Keratinocyte (primary cell): Measurements from ENCODE around the gene NEU4. TPM values are rescaled to one million over a fixed set of nuclear protein-coding genes. Genes with fewer than 3 reads are reported as not detected.

ENCODE experiments used
- DNase-seq: peaks from one replicate; pipeline ENCODE4 v3.0.0-alpha.2; 2011; ENCODE audit warnings: low read depth, missing footprints, low spot score
- FAIRE-seq: peaks from 2 replicates; lab custom pipeline; 2011; peaks lifted over from hg19 to GRCh38; lab: Jason Lieb, UNC
- H2AFZ ChIP-seq: 2 replicates; pipeline ENCODE4 v1.6.0; 2012; ENCODE audit warnings: low read length, control low read depth, inconsistent platforms; ENCODE audit not compliant: control insufficient read depth
- H3K27ac ChIP-seq: 2 replicates; pipeline ENCODE4 v1.5.1; 2011; ENCODE audit warnings: low read length; ENCODE audit not compliant: control insufficient read depth, insufficient read depth
- H3K27me3 ChIP-seq: 3 replicates; pipeline ENCODE4 v1.6.0; 2011; ENCODE audit warnings: low read length; ENCODE audit not compliant: control insufficient read depth, insufficient read depth; ENCODE audit errors: extremely low read depth
- H3K36me3 ChIP-seq, 2 experiments: 2 replicates in 1 of 2; 3 replicates in 1 of 2; pipeline ENCODE4 v1.5.1; 2011; ENCODE audit warnings: low read length in 2 of 2, mild to moderate bottlenecking in 1 of 2; ENCODE audit not compliant: control insufficient read depth in 2 of 2, insufficient read depth in 2 of 2; ENCODE audit errors: extremely low read depth in 1 of 2
- H3K4me1 ChIP-seq: 3 replicates; pipeline ENCODE4 v1.5.1; 2011; ENCODE audit warnings: low read length; ENCODE audit not compliant: control insufficient read depth, insufficient read depth; ENCODE audit errors: extremely low read depth
- H3K4me2 ChIP-seq: 3 replicates; pipeline ENCODE4 v1.6.0; 2011; ENCODE audit warnings: low read depth, low read length; ENCODE audit not compliant: control insufficient read depth, insufficient read depth; ENCODE audit errors: extremely low read depth
- H3K4me3 ChIP-seq, 3 experiments: fragments of 200-600 bp in 1 of 3; sonication (generic) in 1 of 3; 2 replicates in 2 of 3; 3 replicates in 1 of 3; pipeline ENCODE4 v1.5.1; 2011 to 2016; ENCODE audit warnings: low read length in 3 of 3, mild to moderate bottlenecking in 3 of 3, control low read depth in 2 of 3, inconsistent platforms in 1 of 3, low read depth in 1 of 3, mixed read lengths in 1 of 3, mixed run types in 1 of 3, moderate library complexity in 1 of 3; ENCODE audit not compliant: control insufficient read depth in 2 of 3, insufficient read depth in 2 of 3; ENCODE audit errors: extremely low read depth in 1 of 3
- H3K79me2 ChIP-seq: 2 replicates; pipeline ENCODE4 v1.6.0; 2012; ENCODE audit warnings: low read length; ENCODE audit not compliant: control insufficient read depth, insufficient read depth
- H3K9ac ChIP-seq: 3 replicates; pipeline ENCODE4 v1.6.0; 2011; ENCODE audit warnings: low read length; ENCODE audit not compliant: control insufficient read depth, insufficient read depth; ENCODE audit errors: extremely low read depth
- H3K9me1 ChIP-seq: 3 replicates; pipeline ENCODE4 v1.6.0; 2011; ENCODE audit warnings: low read length; ENCODE audit not compliant: control insufficient read depth, insufficient read depth; ENCODE audit errors: extremely low read depth
- H3K9me3 ChIP-seq: 2 replicates; pipeline ENCODE4 v1.5.1; 2012; ENCODE audit warnings: low read depth, low read length; ENCODE audit not compliant: control insufficient read depth
- H4K20me1 ChIP-seq: 3 replicates; pipeline ENCODE4 v1.6.0; 2011; ENCODE audit warnings: low read length; ENCODE audit not compliant: control insufficient read depth, insufficient read depth; ENCODE audit errors: extremely low read depth
- CTCF ChIP-seq, 3 experiments: IDR thresholded peaks in 1 of 3; conservative IDR thresholded peaks in 1 of 3; optimal IDR thresholded peaks in 1 of 3; 2 replicates in 2 of 3; 3 replicates in 1 of 3; pipeline versions ENCODE3 to v1.5.1; 2011; ENCODE audit warnings: low read length in 3 of 3, mild to moderate bottlenecking in 3 of 3, moderate library complexity in 2 of 3, control low read depth in 1 of 3, inconsistent platforms in 1 of 3; ENCODE audit not compliant: insufficient read depth in 2 of 3; ENCODE audit errors: extremely low read depth in 1 of 3
- EZH2 ChIP-seq: IDR thresholded peaks from one replicate; pipeline ENCODE4 v1.6.1; 2012; ENCODE audit warnings: inconsistent platforms, mild to moderate bottlenecking, low read length, moderate library complexity
- dilution Hi-C: fragments of 300-500 bp; cut with MboI; formaldehyde crosslinking; loops from one replicate; pipeline ENCODE4 v1.7.0; 2020; ENCODE audit warnings: low sequenced_read_pairs; ENCODE audit not compliant: extremely low pct_ligation_motif_present
- polyA plus RNA-seq, 5 experiments: library from polyadenylated mRNA; depleted of rRNA in 3 of 5; stranded (reverse) in 3 of 5; stranded (forward) in 1 of 5; unstranded in 1 of 5; fragments of >200 nt; gene quantifications; 1 replicate in 1 of 5; 2 replicates in 3 of 5; 3 replicates in 1 of 5; pipeline versions ENCODE4 v1.2.1 to v1.2.3, GENCODE V29; 2011 to 2012; ENCODE audit warnings: missing spikeins in 2 of 5, low read depth in 1 of 5, low replicate concordance in 1 of 5

The NEU4 gene
- polyA plus RNA-seq, 1 donor (not counting 4 experiments of a cell fraction or from before 2014, with no cell fraction given) = not detected

GRCh38 chr2:241834527-241835210 is 25.7 kb downstream of the NEU4 start:
- H3K36me3 ChIP-seq = no peaks in the 10 kb centered on the region
- no peak overlapping the region for H3K27ac ChIP-seq
- H3K9me1 ChIP-seq = no peaks in the 10 kb centered on the region
- H4K20me1 ChIP-seq = no peaks in the 10 kb centered on the region
- dilution Hi-C loops = no loop called here
- TF ChIP-seq CTCF (optimal IDR thresholded peaks at IDR 0.05 in 1 of 3, IDR thresholded peaks at IDR 0.05 in 1 of 3, conservative IDR thresholded peaks at IDR 0.05 in 1 of 3; ENCODE audit: extremely low read depth in 1 of 3, insufficient read depth in 2 of 3, low read length in 3 of 3) (no peak), EZH2 (no peak)
- H3K27me3 ChIP-seq = no peaks in the 10 kb centered on the region
- no peak overlapping the region for H3K4me3 ChIP-seq
- no peak overlapping the region for H3K9ac ChIP-seq
- no peak overlapping the region for H3K4me2 ChIP-seq
- no peaks in the 10 kb centered on the region for H3K9me3 ChIP-seq
- H3K79me2 ChIP-seq = no peaks in the 10 kb centered on the region
- H3K4me1 ChIP-seq = no peaks in the 10 kb centered on the region
- DNase-seq = no peak
- no peak overlapping the region for H2AFZ ChIP-seq
- no peak for FAIRE-seq

DNA sequence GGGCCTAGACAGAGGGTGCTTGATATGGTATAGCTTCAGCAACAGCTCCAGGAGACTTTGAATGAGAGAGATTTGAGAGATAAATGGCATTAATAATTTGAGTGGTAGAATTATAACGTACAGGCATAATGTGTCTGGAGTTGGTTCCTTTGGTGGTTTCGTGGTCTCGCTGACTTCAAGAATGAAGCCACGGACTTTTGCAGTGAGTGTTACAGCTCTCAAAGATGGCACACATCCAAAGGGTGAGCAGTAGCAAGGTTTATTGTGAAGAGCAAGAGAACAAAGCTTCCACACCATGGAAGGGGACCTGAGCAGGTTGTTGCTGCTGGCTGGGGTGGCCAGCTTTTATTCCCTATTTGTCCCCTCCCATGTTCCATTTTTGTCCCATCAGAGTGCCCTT is 26.6 kb downstream of the NEU4 start:
- H3K79me2 ChIP-seq = no peaks in the 10 kb centered on the region
- no peak overlapping the region for H3K4me3 ChIP-seq
- no peak for FAIRE-seq
- H3K9ac ChIP-seq = no peak overlapping the region
- TF ChIP-seq CTCF (optimal IDR thresholded peaks at IDR 0.05 in 1 of 3, IDR thresholded peaks at IDR 0.05 in 1 of 3, conservative IDR thresholded peaks at IDR 0.05 in 1 of 3; ENCODE audit: extremely low read depth in 1 of 3, insufficient read depth in 2 of 3, low read length in 3 of 3) = no peak
- no peak for TF ChIP-seq EZH2
- dilution Hi-C loops = no loop called here
- H2AFZ ChIP-seq = no peak overlapping the region
- no peaks in the 10 kb centered on the region for H3K27me3 ChIP-seq
- DNase-seq = no peak
- H3K9me3 ChIP-seq = no peaks in the 10 kb centered on the region
- H4K20me1 ChIP-seq = no peaks in the 10 kb centered on the region
- H3K36me3 ChIP-seq = no peaks in the 10 kb centered on the region
- H3K27ac ChIP-seq = no peak overlapping the region
- H3K4me2 ChIP-seq = no peak overlapping the region
- H3K9me1 ChIP-seq = no peaks in the 10 kb centered on the region
- H3K4me1 ChIP-seq = no peaks in the 10 kb centered on the region
